Measurements from ENCODE around the gene APOC3. TPM values are rescaled to one million over a fixed set of nuclear protein-coding genes. Genes with fewer than 3 reads are reported as not detected.

Gene APOC3
- total RNA-seq = not detected in 2 replicates

DNA sequence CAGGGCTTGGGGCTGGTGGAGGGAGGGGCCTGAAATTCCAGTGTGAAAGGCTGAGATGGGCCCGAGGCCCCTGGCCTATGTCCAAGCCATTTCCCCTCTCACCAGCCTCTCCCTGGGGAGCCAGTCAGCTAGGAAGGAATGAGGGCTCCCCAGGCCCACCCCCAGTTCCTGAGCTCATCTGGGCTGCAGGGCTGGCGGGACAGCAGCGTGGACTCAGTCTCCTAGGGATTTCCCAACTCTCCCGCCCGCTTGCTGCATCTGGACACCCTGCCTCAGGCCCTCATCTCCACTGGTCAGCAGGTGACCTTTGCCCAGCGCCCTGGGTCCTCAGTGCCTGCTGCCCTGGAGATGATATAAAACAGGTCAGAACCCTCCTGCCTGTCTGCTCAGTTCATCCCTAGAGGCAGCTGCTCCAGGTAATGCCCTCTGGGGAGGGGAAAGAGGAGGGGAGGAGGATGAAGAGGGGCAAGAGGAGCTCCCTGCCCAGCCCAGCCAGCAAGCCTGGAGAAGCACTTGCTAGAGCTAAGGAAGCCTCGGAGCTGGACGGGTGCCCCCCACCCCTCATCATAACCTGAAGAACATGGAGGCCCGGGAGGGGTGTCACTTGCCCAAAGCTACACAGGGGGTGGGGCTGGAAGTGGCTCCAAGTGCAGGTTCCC, at the start of gene APOC3:
TSS of gene APOC3 (plus strand) at position 383 of the 659 bp plus-strand sequence. CDS start 676 bp downstream, outside the sequence.

DNA sequence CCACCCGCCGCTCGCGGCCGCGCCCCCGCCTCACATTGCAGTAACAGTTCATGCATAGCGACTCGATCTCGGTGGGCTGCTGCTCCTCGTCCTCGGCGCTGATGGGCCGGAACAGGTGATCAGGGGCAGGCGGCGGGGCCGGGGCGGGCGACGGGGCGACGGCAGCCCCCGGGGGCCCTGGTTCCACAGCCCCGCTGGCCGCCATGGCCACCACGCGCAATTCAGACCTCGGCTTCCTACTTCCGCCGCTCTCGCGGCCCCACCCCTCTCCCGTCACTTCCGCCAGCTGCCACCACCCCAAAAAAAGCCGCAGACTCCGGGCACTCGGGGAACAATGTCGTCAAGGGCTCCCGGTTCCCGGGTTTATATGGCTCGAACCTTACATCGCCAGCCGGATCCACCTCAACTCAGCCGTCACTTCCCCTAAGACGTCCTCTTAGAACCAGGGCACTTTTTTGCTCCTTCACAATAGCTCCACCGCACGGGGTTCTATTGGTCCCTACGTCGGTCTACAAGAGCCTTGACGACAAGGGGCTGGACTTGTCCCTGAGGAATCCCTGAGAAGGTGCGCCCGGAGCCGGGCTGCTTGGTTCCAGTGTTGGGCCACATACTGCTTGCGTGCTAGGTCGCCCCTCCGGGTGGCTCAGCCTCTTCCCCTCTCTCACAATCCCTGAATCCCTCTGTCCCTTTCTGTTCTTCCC, 41.8 kb upstream of the APOC3 start, which contains the start of gene ZPR1:
TSS of gene ZPR1 (minus strand) at position 238 of the 701 bp plus-strand sequence. CDS start at position 205, 33 bp downstream.

DNA sequence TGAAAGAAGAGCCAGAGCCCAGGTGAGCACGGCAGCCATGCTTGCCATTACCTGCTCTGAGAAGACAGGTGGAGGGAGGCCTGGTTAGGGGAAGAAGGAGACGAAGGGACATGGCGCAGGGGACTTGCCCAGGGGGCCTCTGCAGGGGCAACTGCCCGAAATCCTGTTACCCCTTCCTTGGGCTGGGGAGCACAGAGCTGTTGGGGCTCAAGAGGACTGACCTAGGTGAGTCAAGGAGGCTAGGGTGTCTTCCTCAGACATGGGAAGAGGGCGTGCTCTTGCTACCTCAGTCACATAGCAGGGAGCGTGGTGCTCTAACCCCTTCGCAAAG, 37.9 kb upstream of the APOC3 start, which contains the start of gene APOA5:
TSS of gene APOA5 (minus strand) at position 67 of the 331 bp plus-strand sequence. CDS start at position 48, 19 bp downstream.

DNA sequence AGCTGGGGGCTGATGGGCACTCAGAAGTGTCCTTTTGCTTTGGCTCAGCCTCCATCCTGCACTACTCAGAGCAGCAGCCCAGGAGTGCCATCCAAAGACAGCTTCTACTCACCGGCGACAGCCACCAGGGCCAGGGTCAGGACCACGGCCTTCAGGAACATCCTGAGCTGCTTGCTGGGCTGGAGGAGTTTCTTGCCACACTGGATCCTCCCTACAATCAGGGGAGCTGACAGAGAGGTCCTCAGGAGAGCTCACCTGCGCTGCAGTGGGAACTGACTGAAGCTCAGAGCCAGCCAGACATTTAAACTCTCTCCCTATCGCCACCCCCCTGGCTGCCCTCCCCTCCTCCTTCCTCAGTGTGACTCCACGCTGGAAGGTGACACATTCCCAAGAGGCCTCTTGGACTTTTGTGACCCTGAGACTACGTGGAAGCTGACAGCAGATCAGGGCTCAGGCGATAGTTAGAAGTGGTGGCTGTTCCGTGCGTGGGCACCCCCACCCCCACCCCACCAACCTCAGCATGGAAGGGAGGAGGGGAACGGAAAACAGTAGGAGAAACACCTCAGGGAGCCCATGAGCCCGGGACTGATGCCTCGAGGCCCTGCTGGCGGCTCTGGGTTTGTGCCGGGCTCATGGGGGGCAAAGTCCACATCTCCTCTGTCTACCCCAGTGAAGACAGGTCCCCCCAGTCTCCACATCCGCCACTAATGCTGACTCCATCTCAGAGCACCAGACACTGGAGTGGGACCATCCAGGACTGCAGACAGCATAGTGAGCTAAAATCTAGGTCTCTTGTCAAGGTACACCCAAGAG, 6.5 kb upstream of the APOC3 start, which contains the start of gene APOA4:
TSS of gene APOA4 (minus strand) at position 274 of the 813 bp plus-strand sequence. CDS start at position 161, 113 bp downstream.

DNA sequence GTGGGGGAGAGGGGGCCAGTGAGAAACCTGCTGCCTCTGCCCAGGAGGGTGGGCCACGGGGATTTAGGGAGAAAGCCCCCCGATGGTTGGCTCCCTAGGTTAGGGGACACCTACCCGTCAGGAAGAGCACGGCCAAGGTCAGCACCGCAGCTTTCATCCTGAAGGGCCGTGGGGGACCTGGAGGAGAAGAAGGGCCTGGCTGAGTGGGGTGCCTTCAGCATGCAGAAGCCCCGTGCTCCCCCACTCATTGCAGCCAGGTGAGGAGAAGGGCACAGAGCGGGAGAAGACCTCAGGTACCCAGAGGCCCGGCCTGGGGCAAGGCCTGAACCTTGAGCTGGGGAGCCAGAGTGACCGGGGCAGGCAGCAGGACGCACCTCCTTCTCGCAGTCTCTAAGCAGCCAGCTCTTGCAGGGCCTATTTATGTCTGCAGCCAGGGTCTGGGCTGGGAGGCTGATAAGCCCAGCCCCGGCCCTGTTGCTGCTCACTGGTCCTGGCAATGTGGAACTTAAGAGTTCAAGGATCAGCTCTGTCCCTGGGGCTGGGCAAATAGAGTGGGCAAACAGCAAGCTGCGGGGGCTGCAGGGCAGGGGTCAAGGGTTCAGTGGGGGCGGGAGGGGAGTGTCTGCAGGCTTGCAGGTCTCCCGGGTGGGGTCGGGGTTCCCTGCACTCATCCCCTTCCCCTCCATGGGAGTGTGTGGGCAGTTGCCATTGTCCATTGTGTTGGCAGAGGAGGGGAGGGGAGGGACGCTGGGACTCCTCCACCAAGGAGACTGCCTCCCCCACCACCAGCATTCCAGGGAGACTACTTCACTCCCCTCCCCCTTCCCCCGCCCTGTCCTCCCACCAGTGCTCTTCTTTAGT, 7.8 kb downstream of the APOC3 start, which contains the start of gene APOA1:
TSS of gene APOA1 (minus strand) at position 392 of the 861 bp plus-strand sequence. CDS start at position 157, 235 bp downstream.

Other genes starting within 250 kb of the APOC3 start
- 10.9 and 14.7 TPM in 2 replicates for gene BUD13, start 56.9 kb upstream of the APOC3 start, total RNA-seq
- gene ZPR1, start 41.9 kb upstream of the APOC3 start, total RNA-seq = 57.4 and 67.5 TPM in 2 replicates
- gene APOA5, start 38.0 kb upstream of the APOC3 start, total RNA-seq = not detected in 2 replicates
- gene APOA4, start 6.6 kb upstream of the APOC3 start, total RNA-seq = not detected in 2 replicates
- gene APOA1, start 7.7 kb downstream of the APOC3 start, total RNA-seq = not detected in 2 replicates